WTC11 (cell line): ENCODE data around the gene CDH13. TPM values are rescaled to one million over a fixed set of nuclear protein-coding genes. Genes with fewer than 3 reads are reported as not detected.

Experiments used
- ATAC-seq: fragments of 200-7000 bp; cut with Tn5 transposase; 2 replicates; pipeline ENCODE4 v1.10.0; 2021; ENCODE audit warnings: mild to moderate bottlenecking, moderate library complexity
- CTCF ChIA-PET: fragments of 300-600 bp; sonication (Branson Sonifier 250); formaldehyde crosslinking; loops from one replicate; lab custom pipeline; 2021; ENCODE audit warnings: antibody characterized with exemption; lab: Charles Lee
- POLR2A ChIA-PET: fragments of 350-600 bp; sonication (Branson Sonifier 250); formaldehyde crosslinking; loops from one replicate; lab custom pipeline; 2021; ENCODE audit warnings: antibody characterized with exemption; lab: Charles Lee
- DNase-seq: peaks from one replicate; pipeline ENCODE4 v3.0.0; 2021; ENCODE audit warnings: low spot score
- H3K27ac Mint-ChIP-seq: 2 replicates; pipeline ENCODE4 v1.8.0; 2021; ENCODE audit warnings: mixed read lengths
- H3K27me3 Mint-ChIP-seq: 2 replicates; pipeline ENCODE4 v1.8.0; 2021; ENCODE audit warnings: low read depth, mild to moderate bottlenecking, moderate library complexity, mixed read lengths
- H3K36me3 Mint-ChIP-seq: 2 replicates; pipeline ENCODE4 v1.8.0; 2021; ENCODE audit warnings: mixed read lengths
- H3K4me1 Mint-ChIP-seq: 2 replicates; pipeline ENCODE4 v1.8.0; 2022; ENCODE audit warnings: mixed read lengths
- H3K4me3 Mint-ChIP-seq: 2 replicates; pipeline ENCODE4 v1.8.0; 2021; ENCODE audit warnings: mild to moderate bottlenecking, moderate library complexity, mixed read lengths
- H3K9me3 Mint-ChIP-seq: 2 replicates; pipeline ENCODE4 v1.8.0; 2021; ENCODE audit warnings: mixed read lengths
- ATF2 ChIP-seq: sonication (generic); formaldehyde crosslinking; IDR thresholded peaks from 2 replicates; pipeline ENCODE4 v1.8.1; 2022; ENCODE audit warnings: low read depth, missing genetic modification reagents, borderline replicate concordance
- CBFB ChIP-seq: sonication (generic); formaldehyde crosslinking; IDR thresholded peaks from 2 replicates; pipeline ENCODE4 v1.8.1; 2022; ENCODE audit warnings: mild to moderate bottlenecking, low read depth, missing genetic modification reagents
- CTCF ChIP-seq: fragments of 200-600 bp; IDR thresholded peaks from 2 replicates; pipeline ENCODE4 v1.8.0; 2022; ENCODE audit warnings: antibody characterized with exemption
- ELF4 ChIP-seq: sonication (generic); formaldehyde crosslinking; IDR thresholded peaks from 2 replicates; pipeline ENCODE4 v1.8.1; 2022; ENCODE audit warnings: low read depth, mild to moderate bottlenecking, moderate library complexity, missing genetic modification reagents
- HMGA2 ChIP-seq: fragments of 250-450 bp; sonication (Bioruptor Pico); IDR thresholded peaks from 2 replicates; pipeline ENCODE4 v1.4.0; 2021; ENCODE audit warnings: mild to moderate bottlenecking, moderate library complexity
- HMGXB4 ChIP-seq: sonication (generic); formaldehyde crosslinking; IDR thresholded peaks from 2 replicates; pipeline ENCODE4 v1.8.1; 2023; ENCODE audit warnings: mild to moderate bottlenecking, moderate library complexity, missing genetic modification reagents
- MAX ChIP-seq: sonication (generic); formaldehyde crosslinking; IDR thresholded peaks from 2 replicates; pipeline ENCODE4 v1.8.0; 2022; ENCODE audit warnings: mild to moderate bottlenecking, missing genetic modification reagents
- MLX ChIP-seq: sonication (generic); formaldehyde crosslinking; IDR thresholded peaks from 2 replicates; pipeline ENCODE4 v1.8.1; 2023; ENCODE audit warnings: mild to moderate bottlenecking, missing genetic modification reagents, moderate library complexity
- NFE2L1 ChIP-seq: sonication (generic); formaldehyde crosslinking; IDR thresholded peaks from 2 replicates; pipeline ENCODE4 v1.8.1; 2023; ENCODE audit warnings: missing genetic modification reagents
- NFYB ChIP-seq: sonication (generic); formaldehyde crosslinking; conservative IDR thresholded peaks from 2 replicates; pipeline ENCODE4 v1.8.0; 2022; ENCODE audit warnings: low read depth, missing genetic modification reagents
- RELA ChIP-seq: sonication (generic); formaldehyde crosslinking; IDR thresholded peaks from 2 replicates; pipeline ENCODE4 v1.8.1; 2022; ENCODE audit warnings: missing genetic modification reagents, mild to moderate bottlenecking, borderline replicate concordance
- STAT6 ChIP-seq: sonication (generic); formaldehyde crosslinking; conservative IDR thresholded peaks from 2 replicates; pipeline ENCODE4 v1.8.1; 2023; ENCODE audit warnings: mild to moderate bottlenecking, low read depth, missing genetic modification reagents, moderate library complexity
- ZNF232 ChIP-seq: sonication (generic); formaldehyde crosslinking; IDR thresholded peaks from 2 replicates; pipeline ENCODE4 v1.8.0; 2022; ENCODE audit warnings: mild to moderate bottlenecking, missing genetic modification reagents
- ZNF263 ChIP-seq: sonication (generic); formaldehyde crosslinking; IDR thresholded peaks from 2 replicates; pipeline ENCODE4 v1.8.1; 2022; ENCODE audit warnings: low read depth, mild to moderate bottlenecking, moderate library complexity, missing genetic modification reagents
- ZNF425 ChIP-seq: fragments of 250-450 bp; sonication (Bioruptor Pico); conservative IDR thresholded peaks from 2 replicates; pipeline ENCODE4 v1.9.0; 2021; ENCODE audit warnings: mild to moderate bottlenecking
- ZNF532 ChIP-seq: fragments of 250-450 bp; sonication (Bioruptor Pico); IDR thresholded peaks from 2 replicates; pipeline ENCODE4 v1.9.0; 2021; ENCODE audit warnings: mild to moderate bottlenecking, borderline replicate concordance
- total RNA-seq: library from RNA; stranded (reverse); gene quantifications from 3 replicates; pipeline ENCODE4 v1.2.3, GENCODE V29; 2021

The CDH13 gene
- total RNA-seq, 1 experiment from 2014 or later: 0.81 TPM

- peaks cover 24% of the 10 kb centered on the region for H3K4me1 Mint-ChIP-seq
- ChIA-PET CTCF (no interaction called here), POLR2A (no interaction called here)
- no peaks in the 10 kb centered on the region for H3K36me3 Mint-ChIP-seq
- peaks cover 5% of the 10 kb centered on the region for H3K9me3 Mint-ChIP-seq
- TF ChIP-seq RELA (CRISPR knock-in tag): no peak
- TF ChIP-seq MLX (CRISPR knock-in tag): no peak
- no peak for TF ChIP-seq ZNF232
- no peak for TF ChIP-seq CTCF
- TF ChIP-seq MAX (CRISPR knock-in tag): no peak
- TF ChIP-seq HMGXB4 (CRISPR knock-in tag): no peak
- TF ChIP-seq STAT6 (CRISPR knock-in tag): no peak
- no peak for TF ChIP-seq HMGA2
- no peak for TF ChIP-seq ATF2
- ATAC-seq: no peak
- DNase-seq: no peak
- H3K27ac Mint-ChIP-seq: no peak overlapping the region
- no peaks in the 10 kb centered on the region; the same call in 1 of the 2 replicates for H3K27me3 Mint-ChIP-seq
- no peak overlapping the region for H3K4me3 Mint-ChIP-seq
Observed at GRCh38 chr16:82750068-82750467, 123.3 kb downstream of the CDH13 start.

GRCh38 chr16:82751020-82751419 is 124.3 kb downstream of the CDH13 start:
- H3K27me3 Mint-ChIP-seq: no peaks in the 10 kb centered on the region; the same call in 1 of the 2 replicates
- H3K9me3 Mint-ChIP-seq: peaks cover 5% of the 10 kb centered on the region
- CTCF ChIA-PET: interaction anchor here (1.0 kb wide), 1 partner anchor 312 kb away, joined by 3 read pairs; no protein-coding TSS in a partner anchor
- peaks cover 31% of the 10 kb centered on the region for H3K4me1 Mint-ChIP-seq
- H3K4me3 Mint-ChIP-seq: no peak overlapping the region
- POLR2A ChIA-PET: interaction anchor here (0.7 kb wide), 1 partner anchor 720 kb away, joined by 3 read pairs; no protein-coding TSS in a partner anchor
- no peaks in the 10 kb centered on the region for H3K36me3 Mint-ChIP-seq
- ATAC-seq: no peak
- no peak for DNase-seq
- no peak overlapping the region for H3K27ac Mint-ChIP-seq
- TF ChIP-seq ZNF263 (no peak), ELF4 (CRISPR knock-in tag) (no peak), NFE2L1 (CRISPR knock-in tag) (no peak), ZNF425 (no peak), CBFB (no peak), ZNF532 (CRISPR knock-in tag) (no peak), CTCF (no peak), NFYB (CRISPR knock-in tag) (no peak)
